A549 treated with CpdA at 1 μM for 4 hours (cell line): ENCODE results near the gene TMEM259. TPM values are rescaled to one million over a fixed set of nuclear protein-coding genes. Genes with fewer than 3 reads are reported as not detected.

Experiments
- total RNA-seq: library from RNA; stranded (reverse); fragments of 200-300 nt; extraction: Qiagen RNA extraction; gene quantifications from 5 replicates; pipeline ENCODE4 v1.2.3, GENCODE V29; 2022; ENCODE audit warnings: low read depth

The TMEM259 gene
- total RNA-seq, result 72.1 to 118 TPM (median 104 TPM) in 5 replicates

DNA sequence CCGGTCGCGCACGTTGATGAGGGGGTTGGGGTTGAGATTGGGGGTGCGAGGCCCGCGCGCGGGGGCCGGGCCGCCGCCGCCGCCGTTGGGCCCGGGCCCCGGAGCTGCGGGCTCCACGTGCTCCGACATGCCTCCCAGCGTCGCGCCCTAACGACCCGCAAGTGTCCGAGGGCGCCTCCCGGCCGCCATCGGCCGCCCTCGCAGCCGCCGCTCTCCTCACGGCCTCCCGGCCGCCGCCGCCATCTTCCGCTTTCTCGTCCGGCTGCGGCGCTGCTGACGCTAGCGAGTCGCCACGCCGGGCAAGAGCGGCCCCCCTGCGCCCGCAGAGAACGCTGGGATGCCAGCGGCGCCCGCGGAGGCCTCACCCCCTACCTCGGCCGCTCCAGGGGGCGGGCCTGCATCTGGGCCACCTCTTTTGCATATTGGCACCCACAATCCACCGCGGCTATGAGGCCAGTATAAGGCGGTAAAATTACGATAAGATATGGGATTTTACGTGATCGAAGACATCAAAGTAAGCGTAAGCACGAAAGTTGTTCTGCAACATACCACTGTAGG lies at the start of gene TMEM259:
Gene TMEM259 (minus strand): TSS at position 256 of the 558 bp plus-strand sequence. CDS start 127 bp downstream, at position 129.

DNA sequence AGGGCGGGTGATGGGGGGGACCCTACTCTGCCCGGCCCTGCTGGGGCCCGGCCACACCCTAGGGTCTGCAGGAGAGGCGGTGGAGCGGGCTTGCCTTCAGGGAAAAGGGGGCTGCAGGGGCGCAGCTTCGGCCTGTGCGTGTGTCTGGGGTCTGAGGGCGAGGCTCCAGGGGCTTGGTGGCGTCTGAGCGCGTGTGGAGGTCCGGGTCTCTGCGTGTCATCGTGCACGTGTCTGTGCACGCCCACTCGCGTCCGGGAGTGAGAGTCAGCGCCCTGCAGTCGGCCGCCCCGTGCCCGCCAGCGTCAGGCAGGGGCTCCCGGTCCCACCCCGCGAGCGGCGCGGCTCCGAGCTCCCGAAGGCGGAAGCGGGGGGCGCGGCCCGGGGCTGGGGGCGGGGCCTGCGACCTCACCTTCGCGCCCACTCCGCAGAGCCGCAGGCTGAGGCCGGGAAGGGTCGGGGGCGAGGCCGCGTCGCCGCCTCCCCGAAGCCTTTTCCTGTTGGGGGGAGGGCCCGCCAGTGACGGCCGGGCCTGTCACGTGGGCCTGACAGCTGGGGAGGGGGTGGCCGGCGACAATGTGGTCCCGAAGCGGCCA lies 45.9 kb upstream of the TMEM259 start, which contains the start of gene ARHGAP45:
Gene ARHGAP45 (plus strand): TSS at position 420 of the 593 bp plus-strand sequence. CDS start 239 bp downstream, outside the sequence.

DNA sequence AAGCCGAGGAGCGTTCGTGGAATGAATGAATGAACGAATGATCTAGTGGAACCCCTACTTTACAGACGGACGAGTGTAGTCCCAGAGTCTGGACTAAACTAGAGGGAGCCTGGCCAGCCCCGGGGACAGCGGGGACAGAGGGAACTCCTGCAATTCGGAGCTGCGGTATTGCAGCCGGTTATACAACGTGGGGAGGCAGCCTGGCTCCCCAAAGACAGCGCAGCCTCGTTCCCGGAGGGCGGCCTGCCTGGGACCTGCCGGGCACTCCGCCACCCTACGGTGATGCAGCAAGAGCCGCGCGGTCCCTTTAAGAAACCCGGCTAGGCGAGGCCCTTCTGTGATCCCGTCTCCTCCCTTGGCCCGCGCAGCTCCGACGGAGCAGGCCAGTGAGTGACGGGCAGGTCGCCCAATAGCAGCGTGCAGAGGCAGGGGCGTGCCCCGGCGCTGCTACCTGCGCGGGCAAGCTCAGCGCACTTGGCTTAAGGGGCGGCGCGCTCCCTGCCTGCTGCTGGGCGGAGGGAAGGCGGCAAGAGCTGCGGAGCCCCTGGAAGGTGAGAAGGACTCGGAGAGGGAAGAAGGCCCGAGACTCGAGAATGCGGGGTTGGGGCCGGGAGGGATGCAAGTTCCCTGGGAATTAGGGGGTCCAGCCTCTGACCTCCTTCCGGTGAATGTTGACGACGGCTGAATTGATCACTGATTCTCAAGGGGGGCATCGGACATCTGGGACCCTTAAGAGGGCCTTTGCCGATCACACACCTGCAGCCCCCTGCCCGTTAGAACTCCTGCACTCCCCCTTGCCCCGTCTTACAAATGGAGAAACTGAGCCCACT lies 18.9 kb upstream of the TMEM259 start, which contains the start of gene ABCA7:
Gene ABCA7 (plus strand): TSS at position 462 of the 830 bp plus-strand sequence. CDS start 1,255 bp downstream, outside the sequence.

DNA sequence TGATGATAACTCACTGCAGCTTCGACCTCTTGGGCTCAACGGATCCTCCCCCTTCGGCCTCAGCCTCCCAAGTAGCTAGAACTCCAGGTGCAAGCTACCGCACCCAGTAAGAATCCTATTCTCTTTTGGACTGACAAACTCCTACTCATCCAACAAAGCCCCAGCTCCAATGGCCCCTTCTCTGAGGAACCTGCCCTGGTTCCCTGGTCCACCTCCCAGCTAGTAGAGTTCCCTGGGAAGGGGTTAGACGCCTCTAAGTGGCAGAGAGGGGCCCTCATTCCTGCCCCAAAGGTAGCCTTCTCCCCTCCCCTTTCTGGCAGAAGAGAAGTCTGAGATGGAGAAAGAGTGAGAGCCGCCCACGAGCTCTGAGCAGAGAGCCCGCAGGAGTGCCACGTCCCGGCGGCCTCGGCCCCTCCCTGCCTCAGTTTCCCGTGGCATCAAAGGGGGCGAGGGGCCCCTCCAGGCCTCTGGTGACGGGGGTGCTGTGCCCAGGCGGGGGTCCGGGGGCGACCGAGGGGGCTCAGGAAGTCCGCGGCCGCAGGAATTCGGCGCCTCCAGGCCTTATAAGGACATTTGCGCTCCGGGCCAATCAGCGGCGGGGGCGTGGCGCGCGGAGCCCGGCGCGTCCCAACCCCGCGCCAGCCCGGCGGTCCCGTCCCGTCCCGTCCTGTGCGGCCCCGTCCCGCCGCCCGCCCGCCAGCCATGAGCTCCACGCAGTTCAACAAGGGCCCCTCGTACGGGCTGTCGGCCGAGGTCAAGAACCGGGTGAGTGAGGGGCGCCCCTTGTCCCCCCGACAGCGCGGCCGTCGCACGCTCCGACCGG lies 5.2 kb upstream of the TMEM259 start, which contains the start of gene CNN2:
Gene CNN2 (plus strand): TSS at position 649 of the 823 bp plus-strand sequence. CDS start 54 bp downstream, at position 703.

DNA sequence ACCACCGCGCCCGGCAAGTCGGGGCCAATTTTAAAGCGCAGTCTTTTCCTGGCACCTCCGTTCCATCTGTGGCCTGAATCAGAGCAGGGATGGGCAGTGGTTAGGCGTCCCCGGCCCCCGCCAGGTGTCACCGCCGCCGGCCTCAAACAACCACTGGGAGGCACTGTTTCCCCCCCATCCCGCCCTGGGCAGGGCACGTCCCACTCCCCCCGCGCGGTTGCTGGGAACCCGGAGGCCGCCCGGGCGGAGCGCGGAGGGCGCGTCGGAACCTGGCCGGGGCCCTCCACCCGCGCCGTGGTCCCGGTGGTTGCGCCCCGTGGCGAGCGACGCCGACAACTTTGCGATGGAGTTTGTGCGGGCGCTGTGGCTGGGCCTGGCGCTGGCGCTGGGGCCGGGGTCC lies 20.8 kb downstream of the TMEM259 start, which contains the start of gene GRIN3B:
Gene GRIN3B (plus strand): TSS at position 325 of the 400 bp plus-strand sequence. CDS start 19 bp downstream, at position 344.

DNA sequence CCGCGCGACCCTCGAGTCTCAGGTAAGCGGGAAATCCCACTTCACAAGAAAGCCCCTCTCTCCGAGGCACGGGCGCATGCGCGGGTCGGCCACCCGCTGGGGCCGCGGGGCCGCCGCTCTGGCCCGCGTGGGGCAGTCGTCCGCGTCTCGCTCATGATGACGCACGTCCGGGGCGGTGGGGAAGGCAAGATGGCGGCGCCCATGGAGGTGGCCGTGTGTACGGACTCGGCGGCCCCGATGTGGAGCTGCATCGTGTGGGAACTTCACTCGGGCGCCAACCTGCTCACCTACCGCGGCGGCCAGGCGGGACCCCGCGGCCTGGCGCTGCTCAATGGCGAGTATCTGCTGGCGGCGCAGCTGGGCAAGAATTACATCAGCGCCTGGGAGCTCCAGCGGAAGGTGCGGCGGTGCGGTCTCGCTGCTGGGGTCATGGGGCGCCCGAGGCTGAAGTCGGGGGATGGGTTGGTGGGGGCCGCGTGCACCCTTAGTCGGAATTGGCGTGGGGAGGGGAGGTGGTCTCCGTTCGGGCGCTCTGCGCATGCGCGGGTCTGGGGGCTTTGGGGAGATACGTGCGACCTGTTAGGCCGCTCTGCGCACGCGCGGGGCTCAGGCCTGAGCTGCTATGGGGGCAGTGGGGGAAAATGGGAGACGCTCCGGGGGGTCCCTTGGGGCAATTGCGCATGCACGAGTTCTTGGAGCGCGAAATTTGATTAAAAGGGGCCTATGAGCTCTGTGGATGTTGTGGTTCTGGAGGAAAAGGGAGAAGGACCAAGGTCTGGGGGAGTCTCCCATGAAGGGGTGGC lies 36.6 kb downstream of the TMEM259 start, which contains the start of gene WDR18:
Gene WDR18 (plus strand): TSS at position 181 of the 803 bp plus-strand sequence. CDS start 9 bp downstream, at position 190.

Other genes starting within 250 kb of the TMEM259 start
- gene PTBP1, start 223.7 kb downstream of the TMEM259 start, total RNA-seq, result 223 to 257 TPM (median 229 TPM) in 5 replicates
- gene PLPPR3, start 199.2 kb downstream of the TMEM259 start, total RNA-seq, result 2.7 to 5.0 TPM (median 4.1 TPM) in 5 replicates
- 0.08 to 0.21 TPM (median 0.19 TPM) in 4 of 5 replicates, not detected in the other for gene AZU1, start 193.3 kb downstream of the TMEM259 start, total RNA-seq
- gene PRTN3, start 180.1 kb downstream of the TMEM259 start, total RNA-seq, result 0.21 to 0.36 TPM (median 0.29 TPM) in 4 of 5 replicates, not detected in the other
- not detected in 5 replicates for gene ELANE, start 168.8 kb downstream of the TMEM259 start, total RNA-seq
- 8.5 to 21.1 TPM (median 18.0 TPM) in 5 replicates for gene CFD, start 161.5 kb downstream of the TMEM259 start, total RNA-seq
- gene MED16, start 127.9 kb downstream of the TMEM259 start, total RNA-seq, result 11.0 to 24.5 TPM (median 19.4 TPM) in 5 replicates
- not detected in 5 replicates for gene RNU6-9, start 127.6 kb downstream of the TMEM259 start, total RNA-seq
- 26.7 to 41.0 TPM (median 37.5 TPM) in 5 replicates for gene R3HDM4, start 107.9 kb downstream of the TMEM259 start, total RNA-seq
- gene KISS1R, start 103.8 kb downstream of the TMEM259 start, total RNA-seq, result 0.38 to 0.48 TPM (median 0.46 TPM) in 4 of 5 replicates, not detected in the other
- gene ARID3A, start 95.1 kb downstream of the TMEM259 start, total RNA-seq, result 2.9 to 5.8 TPM (median 5.2 TPM) in 5 replicates
- gene WDR18, start 36.8 kb downstream of the TMEM259 start, total RNA-seq, result 40.6 to 72.1 TPM (median 63.9 TPM) in 5 replicates
- 1.3 to 3.1 TPM (median 2.6 TPM) in 5 replicates for gene GRIN3B, start 20.7 kb downstream of the TMEM259 start, total RNA-seq
- gene RNU6-2, start 399 bp upstream of the TMEM259 start, total RNA-seq, result not detected in 5 replicates
- 48.1 to 59.4 TPM (median 53.7 TPM) in 5 replicates for gene CNN2, start 5.5 kb upstream of the TMEM259 start, total RNA-seq
- gene ABCA7, start 19.0 kb upstream of the TMEM259 start, total RNA-seq, result 5.8 to 11.0 TPM (median 7.6 TPM) in 5 replicates
- 1.8 to 2.2 TPM (median 2.0 TPM) in 5 replicates for gene ARHGAP45, start 46.0 kb upstream of the TMEM259 start, total RNA-seq
- gene POLR2E, start 74.3 kb upstream of the TMEM259 start, total RNA-seq, result 175 to 251 TPM (median 234 TPM) in 5 replicates
- gene GPX4, start 82.9 kb upstream of the TMEM259 start, total RNA-seq, result 387 to 508 TPM (median 482 TPM) in 5 replicates
- 31.9 to 52.8 TPM (median 46.5 TPM) in 5 replicates for gene SBNO2, start 153.1 kb upstream of the TMEM259 start, total RNA-seq
- gene STK11, start 184.7 kb upstream of the TMEM259 start, total RNA-seq, result 38.1 to 41.5 TPM (median 39.5 TPM) in 5 replicates
- 2.7 to 4.6 TPM (median 4.4 TPM) in 5 replicates for gene CBARP, start 216.9 kb upstream of the TMEM259 start, total RNA-seq
- gene ATP5F1D, start 220.6 kb upstream of the TMEM259 start, total RNA-seq, result 82.0 to 171 TPM (median 161 TPM) in 5 replicates
- 40.2 to 50.8 TPM (median 42.4 TPM) in 5 replicates for gene MIDN, start 227.5 kb upstream of the TMEM259 start, total RNA-seq
- 84.4 to 193 TPM (median 96.4 TPM) in 5 replicates for gene CIRBP, start 248.2 kb upstream of the TMEM259 start, total RNA-seq